ENCODE results near the gene HEG1.
"Not testable (repeated sequence)": the region's sequence is repeated elsewhere in the genome, so short reads cannot be mapped to it uniquely, and the experiment has no call there.

HEG1 gene

GRCh38 chr3:124982855-124983254 is 72.9 kb downstream of the HEG1 start:
- no peak for DNase-seq

- DNase-seq = no peak
Measured at GRCh38 chr3:124981472-124981871, 74.3 kb downstream of the HEG1 start.

GRCh38 chr3:124978627-124979026 is 77.2 kb downstream of the HEG1 start:
- DNase-seq = no peak

- DNase-seq = no peak
Measured at GRCh38 chr3:124976383-124976782, 79.4 kb downstream of the HEG1 start.

GRCh38 chr3:124974691-124975090 is 81.1 kb downstream of the HEG1 start:
- no peak for DNase-seq

- no peak for DNase-seq
Measured at GRCh38 chr3:124973290-124973689, 82.5 kb downstream of the HEG1 start.

GRCh38 chr3:124972457-124972856 is 83.3 kb downstream of the HEG1 start:
- DNase-seq = no peak

GRCh38 chr3:124969963-124970722 is 85.7 kb downstream of the HEG1 start:
- DNase-seq = no peak

GRCh38 chr3:124969190-124969589 is 86.6 kb downstream of the HEG1 start:
- no peak for DNase-seq

GRCh38 chr3:124967964-124968363 is 87.8 kb downstream of the HEG1 start:
- no peak for DNase-seq

- no peak for DNase-seq
Measured at GRCh38 chr3:124966521-124967445, 89.0 kb downstream of the HEG1 start.

- no peak for DNase-seq
Measured at GRCh38 chr3:124965413-124965812, 90.4 kb downstream of the HEG1 start.

- no peak for DNase-seq
Measured at GRCh38 chr3:124964387-124964786, 91.4 kb downstream of the HEG1 start.

GRCh38 chr3:124963755-124964154 is 92.0 kb downstream of the HEG1 start:
- DNase-seq = no peak

GRCh38 chr3:124962403-124962940 is 93.3 kb downstream of the HEG1 start:
- DNase-seq = peak in 1 of 2 experiments; percentile 17

- DNase-seq = no peak
Measured at GRCh38 chr3:124960698-124961097, 95.1 kb downstream of the HEG1 start.

- DNase-seq = no peak
Measured at GRCh38 chr3:124960105-124960504, 95.7 kb downstream of the HEG1 start.

GRCh38 chr3:124957951-124958350 is 97.8 kb downstream of the HEG1 start:
- DNase-seq = not testable (repeated sequence)

GRCh38 chr3:124952282-124952855 is 103.4 kb downstream of the HEG1 start:
- DNase-seq = no peak

- DNase-seq = no peak
Measured at GRCh38 chr3:124951511-124952281, 104.1 kb downstream of the HEG1 start.

GRCh38 chr3:124950026-124950425 is 105.8 kb downstream of the HEG1 start:
- no peak for DNase-seq

- no peak for DNase-seq
Measured at GRCh38 chr3:124942613-124943012, 113.2 kb downstream of the HEG1 start.

- DNase-seq = no peak
Measured at GRCh38 chr3:124941771-124942170, 114.0 kb downstream of the HEG1 start.
